GM13976 (cell line): ENCODE data around the gene ANKDD1A.

Experiments used
- DNase-seq: peaks from one replicate; pipeline ENCODE4 v3.0.0; 2012; ENCODE audit warnings: low spot score
- in situ Hi-C: fragments of 300-500 bp; cut with MboI; formaldehyde crosslinking; loops from one replicate; pipeline ENCODE4 v1.12.0; 2022; ENCODE audit warnings: low sequenced_read_pairs, mixed read lengths, inconsistent platforms; ENCODE audit not compliant: unreplicated experiment
- TF ChIP-seq, protein P1 (sequence below): IDR thresholded peaks from 2 replicates; pipeline ENCODE4 v1.5.1; 2012; ENCODE audit warnings: borderline replicate concordance, mild to moderate bottlenecking; ENCODE audit not compliant: insufficient read depth; ENCODE audit errors: extremely low read depth, missing control alignments, control extremely low read depth

The ANKDD1A gene

DNA sequence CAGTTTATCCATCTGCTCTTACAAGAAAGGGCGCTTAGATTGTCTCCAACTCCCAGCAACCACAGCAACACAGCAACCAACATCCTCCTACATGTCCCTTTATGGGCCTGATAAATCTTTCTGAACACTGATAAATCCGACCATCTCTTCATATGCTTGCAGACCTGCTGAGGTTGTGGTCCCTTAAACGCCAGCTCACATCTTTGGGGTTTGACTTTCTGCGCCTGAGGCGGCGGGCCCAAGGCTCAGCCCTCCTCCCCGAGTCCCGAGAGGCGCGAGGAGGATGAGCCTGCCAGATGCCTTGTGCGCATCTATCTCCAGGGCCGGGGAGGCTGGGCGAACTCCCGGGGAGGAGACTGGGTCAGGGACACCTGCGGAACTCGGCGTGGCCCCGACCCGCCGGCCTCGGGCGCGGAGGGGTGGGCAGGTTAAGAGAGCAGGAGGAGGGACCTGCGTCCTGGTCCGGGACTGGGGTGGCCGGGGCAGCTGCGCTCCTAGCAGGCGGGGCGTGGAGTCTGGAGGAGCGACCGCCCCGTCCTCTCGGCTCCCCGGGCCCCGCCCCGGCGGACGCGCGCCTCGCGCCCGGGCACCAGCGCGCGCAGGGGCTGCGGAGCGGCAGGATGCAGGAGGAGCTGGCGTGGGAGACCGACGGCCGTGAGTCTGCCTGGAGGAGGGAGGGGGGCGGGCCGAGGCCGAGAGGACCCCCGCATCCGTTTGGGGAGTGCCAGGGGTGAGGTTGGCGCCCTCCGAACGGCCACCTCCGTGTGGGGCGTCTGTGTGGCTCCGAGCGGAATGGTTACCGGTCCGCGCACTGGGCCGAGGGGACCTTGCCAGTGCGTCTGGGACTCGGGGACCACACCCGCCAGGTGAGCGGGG is at the start of gene ANKDD1A:
TSS of gene ANKDD1A (plus strand) at position 592 of the 876 bp plus-strand sequence. CDS start at position 621, 29 bp downstream.
- TF ChIP-seq, protein P1, sequence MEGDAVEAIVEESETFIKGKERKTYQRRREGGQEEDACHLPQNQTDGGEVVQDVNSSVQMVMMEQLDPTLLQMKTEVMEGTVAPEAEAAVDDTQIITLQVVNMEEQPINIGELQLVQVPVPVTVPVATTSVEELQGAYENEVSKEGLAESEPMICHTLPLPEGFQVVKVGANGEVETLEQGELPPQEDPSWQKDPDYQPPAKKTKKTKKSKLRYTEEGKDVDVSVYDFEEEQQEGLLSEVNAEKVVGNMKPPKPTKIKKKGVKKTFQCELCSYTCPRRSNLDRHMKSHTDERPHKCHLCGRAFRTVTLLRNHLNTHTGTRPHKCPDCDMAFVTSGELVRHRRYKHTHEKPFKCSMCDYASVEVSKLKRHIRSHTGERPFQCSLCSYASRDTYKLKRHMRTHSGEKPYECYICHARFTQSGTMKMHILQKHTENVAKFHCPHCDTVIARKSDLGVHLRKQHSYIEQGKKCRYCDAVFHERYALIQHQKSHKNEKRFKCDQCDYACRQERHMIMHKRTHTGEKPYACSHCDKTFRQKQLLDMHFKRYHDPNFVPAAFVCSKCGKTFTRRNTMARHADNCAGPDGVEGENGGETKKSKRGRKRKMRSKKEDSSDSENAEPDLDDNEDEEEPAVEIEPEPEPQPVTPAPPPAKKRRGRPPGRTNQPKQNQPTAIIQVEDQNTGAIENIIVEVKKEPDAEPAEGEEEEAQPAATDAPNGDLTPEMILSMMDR = no peak
- in situ Hi-C loops = no loop called here
- peak; percentile 90 for DNase-seq

DNA sequence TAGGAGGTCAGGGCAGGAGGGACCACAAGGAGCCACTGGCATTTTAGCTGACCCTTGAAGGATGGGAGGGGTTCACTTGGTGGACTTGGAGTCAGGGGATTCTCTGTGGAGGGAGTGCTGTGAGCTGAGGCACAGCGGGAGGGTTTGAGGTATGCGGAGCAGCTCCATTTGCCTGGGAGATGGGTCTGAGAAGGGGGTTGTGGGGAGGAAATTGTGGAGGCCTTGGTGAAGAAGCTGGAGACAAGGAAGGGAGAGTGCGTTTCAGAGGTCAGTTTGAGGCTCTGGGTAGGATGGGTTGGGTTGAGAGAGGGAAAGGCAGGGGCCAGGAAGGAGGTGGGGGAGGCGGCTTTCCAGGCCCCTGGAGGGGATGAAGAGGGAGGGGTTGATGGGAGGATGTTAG is 49.7 kb upstream of the ANKDD1A start:
- DNase-seq = no peak
- in situ Hi-C loops = no loop called here
- TF ChIP-seq, protein P1 = no peak

DNA sequence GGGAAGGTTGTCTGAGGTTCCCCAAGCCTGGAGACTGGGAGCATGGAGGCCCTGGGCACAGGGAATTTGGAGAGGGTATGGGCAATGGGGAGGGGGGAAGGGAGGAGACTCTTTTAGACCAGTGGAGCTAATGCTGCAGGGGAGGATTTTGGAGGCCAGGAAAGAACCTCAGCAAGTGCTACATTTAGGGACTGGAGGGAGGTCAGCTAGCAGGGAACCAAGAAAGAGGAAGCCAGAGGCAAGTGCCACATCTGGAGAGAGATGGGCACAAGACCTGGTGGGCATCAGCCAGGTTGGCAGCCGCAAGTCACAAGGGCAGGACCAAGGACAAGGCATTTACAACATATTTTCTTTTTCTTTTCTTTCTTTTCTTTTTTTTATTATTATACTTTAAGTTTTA is 49.3 kb upstream of the ANKDD1A start:
- TF ChIP-seq, protein P1 = no peak
- in situ Hi-C loops = no loop called here
- no peak for DNase-seq

DNA sequence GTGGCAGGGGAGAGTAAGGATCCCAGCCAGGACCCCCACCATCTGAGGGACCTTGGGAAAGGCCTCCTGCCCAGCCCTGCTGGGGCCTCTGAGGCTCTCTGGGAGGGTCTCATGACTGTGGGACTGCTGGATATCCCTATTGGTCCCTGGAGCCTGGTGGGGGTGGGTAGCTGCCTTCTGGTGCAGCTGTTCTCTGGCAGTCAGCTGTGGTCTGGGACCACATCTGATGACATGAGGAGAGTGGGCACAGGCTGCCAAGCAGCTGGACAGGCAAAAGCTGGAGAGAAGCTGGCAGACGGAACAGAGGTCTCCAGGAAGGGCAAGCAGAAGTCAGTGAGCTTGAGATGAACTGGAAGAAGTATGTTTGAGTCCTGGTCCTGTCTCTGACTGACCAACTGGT is 47.6 kb upstream of the ANKDD1A start:
- TF ChIP-seq, protein P1 = no peak
- in situ Hi-C loops = no loop called here
- DNase-seq = no peak

DNA sequence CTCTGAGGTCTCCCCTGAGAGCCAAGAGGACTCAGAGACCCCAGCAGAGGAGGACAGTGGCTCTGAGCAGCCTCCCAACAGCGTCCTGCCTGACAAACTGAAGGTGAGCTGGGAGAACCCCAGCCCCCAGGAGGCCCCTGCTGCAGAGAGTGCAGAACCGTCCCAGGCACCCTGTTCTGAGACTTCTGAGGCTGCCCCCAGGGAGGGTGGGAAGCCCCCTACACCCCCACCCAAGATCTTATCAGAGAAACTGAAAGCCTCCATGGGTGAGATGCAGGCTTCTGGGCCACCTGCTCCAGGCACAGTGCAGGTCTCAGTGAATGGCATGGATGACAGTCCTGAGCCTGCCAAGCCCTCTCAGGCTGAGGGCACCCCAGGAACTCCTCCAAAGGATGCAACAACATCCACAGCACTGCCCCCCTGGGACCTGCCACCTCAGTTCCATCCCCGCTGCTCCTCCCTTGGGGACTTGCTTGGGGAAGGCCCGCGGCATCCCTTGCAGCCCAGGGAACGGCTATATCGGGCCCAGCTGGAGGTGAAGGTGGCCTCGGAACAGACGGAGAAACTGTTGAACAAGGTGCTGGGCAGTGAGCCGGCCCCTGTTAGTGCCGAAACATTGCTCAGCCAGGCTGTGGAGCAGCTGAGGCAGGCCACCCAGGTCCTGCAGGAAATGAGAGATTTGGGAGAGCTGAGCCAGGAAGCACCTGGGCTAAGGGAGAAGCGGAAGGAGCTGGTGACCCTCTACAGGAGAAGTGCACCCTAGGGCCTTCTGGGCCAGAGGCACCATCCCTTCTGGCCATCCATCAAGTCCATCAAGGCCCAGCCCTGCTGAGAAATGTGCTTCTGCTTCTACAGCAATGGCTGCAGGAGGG is 46.3 kb upstream of the ANKDD1A start:
- in situ Hi-C loops = no loop called here
- TF ChIP-seq, protein P1 = no peak
- DNase-seq = peak; percentile 66

DNA sequence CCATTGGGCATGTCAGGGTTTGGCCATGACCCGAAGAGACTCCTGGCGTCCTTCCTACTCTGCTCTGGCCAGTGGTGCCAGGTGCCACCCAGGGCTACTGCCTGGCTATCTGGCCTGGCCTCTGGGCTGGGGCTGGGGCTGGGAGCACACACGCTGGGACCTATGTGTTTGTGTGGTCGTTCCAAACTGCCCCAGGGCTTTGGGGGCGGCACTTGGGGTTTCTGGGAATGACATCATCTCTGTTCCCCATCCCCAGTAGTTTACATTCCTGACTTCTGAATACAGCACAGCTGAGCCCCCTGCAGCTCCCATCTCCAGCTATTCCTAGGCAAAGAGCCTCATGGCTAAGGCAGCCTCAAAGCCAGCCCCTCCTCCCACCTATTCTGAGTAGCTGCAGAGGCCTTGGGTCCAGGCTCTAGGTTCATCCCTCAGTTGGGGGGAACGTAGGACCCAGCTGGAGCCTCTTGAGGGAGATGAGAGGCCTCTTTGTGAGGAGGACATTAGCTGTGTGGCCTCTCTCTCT is 45.6 kb upstream of the ANKDD1A start:
- no peak for DNase-seq
- TF ChIP-seq, protein P1 = no peak
- in situ Hi-C loops = no loop called here
